ENCODE measurements around the gene CD79A.
A peak's percentile ranks its signal among the peaks of the same experiment; 100 is the strongest.

The CD79A gene

GRCh38 chr19:41876847-41877832 lies at the start of gene CD79A:
Gene CD79A (plus strand): TSS chr19:41877279. CDS start chr19:41877305, 26 bp downstream.
- DNase-seq (ENCODE audit: low spot score) = no peak

GRCh38 chr19:41837981-41838708 lies 38.9 kb upstream of the CD79A start:
- no peak for DNase-seq (ENCODE audit: low spot score)

- DNase-seq (ENCODE audit: low spot score) = no peak
These were observed 37.9 kb upstream of the CD79A start for GRCh38 chr19:41839211-41839610.

- DNase-seq (ENCODE audit: low spot score) = no peak
These were observed 33.7 kb upstream of the CD79A start for GRCh38 chr19:41843371-41843770.

GRCh38 chr19:41844601-41845000 lies 32.5 kb upstream of the CD79A start, which contains the start of gene LYPD4:
Gene LYPD4 (minus strand): TSS chr19:41844683. CDS start chr19:41839285, 5,398 bp downstream.
- DNase-seq (ENCODE audit: low spot score) = peak; percentile 6

- DNase-seq (ENCODE audit: low spot score) = no peak
These were observed 32.3 kb upstream of the CD79A start, which contains the start of gene DMRTC2 for GRCh38 chr19:41845001-41845050. Gene DMRTC2 (plus strand): TSS chr19:41845042. CDS start chr19:41847429, 2,387 bp downstream.

- peak; percentile 2 for DNase-seq (ENCODE audit: low spot score)
These were observed 32.0 kb upstream of the CD79A start for GRCh38 chr19:41845051-41845590.

- peak; percentile 4 for DNase-seq (ENCODE audit: low spot score)
These were observed 29.6 kb upstream of the CD79A start for GRCh38 chr19:41847351-41848105.

GRCh38 chr19:41848666-41849065 lies 28.4 kb upstream of the CD79A start:
- DNase-seq (ENCODE audit: low spot score) = no peak

- DNase-seq (ENCODE audit: low spot score) = no peak
These were observed 28.0 kb upstream of the CD79A start for GRCh38 chr19:41849067-41849466.

- DNase-seq (ENCODE audit: low spot score) = no peak
These were observed 26.7 kb upstream of the CD79A start for GRCh38 chr19:41850381-41850780.

- DNase-seq (ENCODE audit: low spot score) = no peak
These were observed 25.6 kb upstream of the CD79A start for GRCh38 chr19:41851456-41851855.

GRCh38 chr19:41853344-41853743 lies 23.7 kb upstream of the CD79A start:
- DNase-seq (ENCODE audit: low spot score) = no peak

- DNase-seq (ENCODE audit: low spot score) = no peak
These were observed 23.3 kb upstream of the CD79A start for GRCh38 chr19:41853768-41854167.

- DNase-seq (ENCODE audit: low spot score) = no peak
These were observed 17.9 kb upstream of the CD79A start for GRCh38 chr19:41859213-41859617.

GRCh38 chr19:41859618-41860418 lies 17.3 kb upstream of the CD79A start, which contains the start of gene RPS19:
Gene RPS19 (plus strand): TSS chr19:41860255. CDS start chr19:41860775, 520 bp downstream.
- DNase-seq (ENCODE audit: low spot score) = peak; percentile 97

- DNase-seq (ENCODE audit: low spot score) = peak; percentile 30
These were observed 16.5 kb upstream of the CD79A start for GRCh38 chr19:41860419-41861115.

GRCh38 chr19:41861116-41861768 lies 15.8 kb upstream of the CD79A start:
- DNase-seq (ENCODE audit: low spot score) = no peak

- DNase-seq (ENCODE audit: low spot score) = no peak
These were observed 15.2 kb upstream of the CD79A start for GRCh38 chr19:41861846-41862245.

- DNase-seq (ENCODE audit: low spot score) = no peak
These were observed 14.6 kb upstream of the CD79A start for GRCh38 chr19:41862445-41862986.
